IMR-90 (cell line): ENCODE measurements around the gene FBXO33. TPM values are rescaled to one million over a fixed set of nuclear protein-coding genes. Genes with fewer than 3 reads are reported as not detected.

Experiments
- ATAC-seq: fragments of 200-7000 bp; cut with Tn5 transposase; 2 replicates; pipeline ENCODE4 v1.9.1; 2020; ENCODE audit warnings: low read depth, mild to moderate bottlenecking, moderate library complexity
- BruUV-seq: library from RNA; stranded (reverse); fragments of 400-500 nt; replicated peaks from 2 replicates; lab custom pipeline; 2021; lab: Mats Ljungman, UMichigan
- CTCF ChIA-PET: fragments of 300-600 bp; formaldehyde crosslinking; extraction: SDS; loops from one replicate; lab custom pipeline; 2021; ENCODE audit warnings: antibody characterized with exemption; lab: Yijun Ruan, JAX
- POLR2A ChIA-PET: fragments of 300-600 bp; sonication (Branson Sonifier 250); formaldehyde crosslinking; loops from one replicate; lab custom pipeline; 2022; ENCODE audit warnings: antibody characterized with exemption; ENCODE audit not compliant: unreplicated experiment; lab: Charles Lee
- DNase-seq: peaks from one replicate; pipeline ENCODE4 v3.0.0; 2013
- H2AFZ ChIP-seq: replicated peaks from 2 replicates; pipeline ENCODE3; 2013; ENCODE audit warnings: low read length, mild to moderate bottlenecking; ENCODE audit not compliant: poor library complexity
- H2AK5ac ChIP-seq: 2 replicates; pipeline ENCODE4 v1.6.1; 2013; ENCODE audit warnings: low read depth, low read length, inconsistent platforms
- H2AK9ac ChIP-seq: replicated peaks from 2 replicates; pipeline ENCODE3; 2013; ENCODE audit warnings: mild to moderate bottlenecking, low read depth, low read length, moderate library complexity; ENCODE audit not compliant: poor library complexity
- H2BK120ac ChIP-seq: 2 replicates; pipeline ENCODE4 v1.6.1; 2013; ENCODE audit warnings: low read depth, low read length, inconsistent platforms
- H2BK15ac ChIP-seq: 3 replicates; pipeline ENCODE4 v1.6.1; 2013; ENCODE audit warnings: low read depth, low read length, inconsistent platforms
- H2BK20ac ChIP-seq: 2 replicates; pipeline ENCODE4 v1.6.1; 2013; ENCODE audit warnings: low read depth, mild to moderate bottlenecking, inconsistent platforms, low read length, moderate library complexity
- H2BK5ac ChIP-seq: 2 replicates; pipeline ENCODE4 v1.6.1; 2013; ENCODE audit warnings: mild to moderate bottlenecking, low read depth, low read length, inconsistent platforms; ENCODE audit not compliant: poor library complexity, severe bottlenecking
- H3K14ac ChIP-seq: replicated peaks from 2 replicates; pipeline ENCODE4 v1.6.1; 2013; ENCODE audit warnings: low read depth, low read length, inconsistent platforms
- H3K18ac ChIP-seq: 2 replicates; pipeline ENCODE4 v1.6.1; 2013; ENCODE audit warnings: low read depth, low read length, control low read depth
- H3K23ac ChIP-seq: 2 replicates; pipeline ENCODE4 v1.6.1; 2013; ENCODE audit warnings: low read depth, low read length, inconsistent platforms
- H3K27ac ChIP-seq: 2 replicates; pipeline ENCODE4 v1.5.1; 2013; ENCODE audit warnings: mild to moderate bottlenecking, control low read depth, low read length; ENCODE audit not compliant: insufficient read depth
- H3K27me3 ChIP-seq: 2 replicates; pipeline ENCODE4 v1.6.1; 2013; ENCODE audit warnings: low read length; ENCODE audit not compliant: control insufficient read depth, insufficient read depth
- H3K36me3 ChIP-seq: 2 replicates; pipeline ENCODE4 v1.6.1; 2013; ENCODE audit warnings: low read length, mixed read lengths; ENCODE audit not compliant: control insufficient read depth, insufficient read depth
- H3K4ac ChIP-seq: 2 replicates; pipeline ENCODE4 v1.6.1; 2013; ENCODE audit warnings: low read depth, low read length, inconsistent platforms
- H3K4me1 ChIP-seq: 2 replicates; pipeline ENCODE4 v1.6.1; 2013; ENCODE audit warnings: low read length, mixed read lengths; ENCODE audit not compliant: control insufficient read depth, insufficient read depth
- H3K4me2 ChIP-seq: 2 replicates; pipeline ENCODE4 v1.6.1; 2013; ENCODE audit warnings: low read depth, mild to moderate bottlenecking, control low read depth, low read length, moderate library complexity
- H3K4me3 ChIP-seq: 2 replicates; pipeline ENCODE4 v1.5.1; 2013; ENCODE audit warnings: low read depth, mild to moderate bottlenecking, control low read depth, low read length, moderate library complexity; ENCODE audit not compliant: insufficient read depth
- H3K56ac ChIP-seq: 2 replicates; pipeline ENCODE4 v1.6.1; 2013; ENCODE audit warnings: low read length, inconsistent platforms; ENCODE audit not compliant: insufficient read depth; ENCODE audit errors: extremely low read depth
- H3K79me1 ChIP-seq, 2 experiments: 2 replicates each; pipeline ENCODE4 v1.6.1; 2013; ENCODE audit warnings: low read length in 2 of 2, inconsistent platforms in 1 of 2, low read depth in 1 of 2
- H3K9ac ChIP-seq: 2 replicates; pipeline ENCODE4 v1.6.1; 2013; ENCODE audit warnings: low read depth, low read length, control low read depth
- H3K9me1 ChIP-seq: 2 replicates; pipeline ENCODE4 v1.6.1; 2013; ENCODE audit warnings: low read length, inconsistent platforms; ENCODE audit not compliant: insufficient read depth
- H3K9me3 ChIP-seq: 2 replicates; pipeline ENCODE4 v1.6.1; 2013; ENCODE audit warnings: low read length; ENCODE audit not compliant: control insufficient read depth, insufficient read depth
- H4K20me1 ChIP-seq: 2 replicates; pipeline ENCODE4 v1.6.1; 2013; ENCODE audit warnings: low read length, inconsistent platforms; ENCODE audit not compliant: insufficient read depth
- H4K5ac ChIP-seq: 2 replicates; pipeline ENCODE4 v1.6.1; 2013; ENCODE audit warnings: mild to moderate bottlenecking, low read depth, low read length, control low read depth
- H4K8ac ChIP-seq, 2 experiments: 2 replicates each; pipeline ENCODE4 v1.6.1; 2013; ENCODE audit warnings: low read depth in 2 of 2, low read length in 2 of 2, control low read depth in 1 of 2, inconsistent platforms in 1 of 2
- H4K91ac ChIP-seq: 2 replicates; pipeline ENCODE4 v1.6.1; 2013; ENCODE audit warnings: low read depth, low read length, inconsistent platforms; ENCODE audit not compliant: insufficient read depth
- BHLHE40 ChIP-seq: fragments of 150-350 bp; IDR thresholded peaks from 2 replicates; pipeline ENCODE4 v1.6.1; 2016; ENCODE audit warnings: mild to moderate bottlenecking, low read depth, low read length
- CEBPB ChIP-seq: IDR thresholded peaks from 2 replicates; pipeline ENCODE4 v1.6.1; 2012; ENCODE audit warnings: low read depth, low read length, improper control_type of control experiment
- CHD1 ChIP-seq: IDR thresholded peaks from 2 replicates; pipeline ENCODE4 v1.6.1; 2012; ENCODE audit warnings: low read depth, low read length, improper control_type of control experiment
- FOS ChIP-seq: fragments of 150-350 bp; IDR thresholded peaks from 2 replicates; pipeline ENCODE4 v1.6.1; 2016; ENCODE audit warnings: low read depth, low read length
- MAFK ChIP-seq: IDR thresholded peaks from 2 replicates; pipeline ENCODE4 v1.6.1; 2012; ENCODE audit warnings: low read depth, low read length, improper control_type of control experiment
- MAZ ChIP-seq: IDR thresholded peaks from 2 replicates; pipeline ENCODE4 v1.6.1; 2012; ENCODE audit warnings: low read depth, mild to moderate bottlenecking, low read length, improper control_type of control experiment, moderate library complexity, borderline replicate concordance
- MXI1 ChIP-seq: IDR thresholded peaks from 2 replicates; pipeline ENCODE4 v1.6.1; 2012; ENCODE audit warnings: low read depth, mild to moderate bottlenecking, low read length, moderate library complexity, borderline replicate concordance
- NFE2L2 ChIP-seq: fragments of 150-350 bp; IDR thresholded peaks from 2 replicates; pipeline ENCODE4 v1.6.1; 2016; ENCODE audit warnings: low read depth, mild to moderate bottlenecking, low read length
- POLR2A ChIP-seq: IDR thresholded peaks from 2 replicates; pipeline ENCODE4 v1.6.1; 2012; ENCODE audit warnings: mild to moderate bottlenecking, low read depth, low read length
- RAD21 ChIP-seq: IDR thresholded peaks from 2 replicates; pipeline ENCODE4 v1.6.1; 2012; ENCODE audit warnings: low read length, improper control_type of control experiment
- RCOR1 ChIP-seq: IDR thresholded peaks from 2 replicates; pipeline ENCODE4 v1.6.1; 2012; ENCODE audit warnings: mild to moderate bottlenecking, low read length, improper control_type of control experiment; ENCODE audit not compliant: insufficient replicate concordance
- RFX5 ChIP-seq: IDR thresholded peaks from 2 replicates; pipeline ENCODE4 v1.8.0; 2012; ENCODE audit warnings: low read depth, mild to moderate bottlenecking, low read length, moderate library complexity
- SMC3 ChIP-seq: fragments of 150-350 bp; IDR thresholded peaks from 2 replicates; pipeline ENCODE4 v1.6.1; 2016; ENCODE audit warnings: low read depth, mild to moderate bottlenecking, antibody characterized with exemption, low read length, moderate library complexity
- WGBS, 2 experiments: methylation state at CpG; one replicate each; pipeline versions ENCODE4 v1.1.5 to v1.1.7; 2013; ENCODE audit warnings: missing lambda C conversion rate in 2 of 2; ENCODE audit not compliant: insufficient read length in 1 of 2; ENCODE audit errors: extremely low coverage in 2 of 2; 5-methylcytosine and 5-hydroxymethylcytosine counted together
- dilution Hi-C: fragments of 300-500 bp; cut with HindIII; formaldehyde crosslinking; loops from one replicate; pipeline ENCODE4 v1.14.3; 2018; ENCODE audit warnings: low sequenced_read_pairs; ENCODE audit not compliant: unreplicated experiment
- in situ Hi-C: fragments of 300-500 bp; cut with MboI; formaldehyde crosslinking; loops from 3 replicates; pipeline ENCODE4 v1.14.3; 2019; ENCODE audit warnings: low sequenced_read_pairs, inconsistent platforms, mixed read lengths
- intact Hi-C: fragments of 100-400 bp; cut with micrococcal nuclease; formaldehyde crosslinking; loops from 2 replicates; pipeline ENCODE4 v1.10.0; 2022
- polyA plus RNA-seq, 3 experiments: library from polyadenylated mRNA; depleted of rRNA; stranded (reverse); fragments of >200 nt; gene quantifications; 2 replicates each; pipeline ENCODE4 v1.2.3, GENCODE V29; 2012; ENCODE audit warnings: low replicate concordance in 1 of 3
- total RNA-seq: library from RNA; depleted of rRNA; stranded (reverse); fragments of >200 nt; gene quantifications from 2 replicates; pipeline ENCODE4 v1.2.3, GENCODE V29; 2012
- TF ChIP-seq, protein P1 (sequence below): fragments of 150-350 bp; IDR thresholded peaks from 2 replicates; pipeline ENCODE4 v1.6.1; 2016; ENCODE audit warnings: low read depth, mild to moderate bottlenecking, low read length, moderate library complexity, borderline replicate concordance
- TF ChIP-seq, protein P2 (sequence below): fragments of 150-350 bp; IDR thresholded peaks from 2 replicates; pipeline ENCODE4 v1.6.1; 2017; ENCODE audit warnings: mild to moderate bottlenecking, antibody characterized with exemption, low read length, low read depth
- TF ChIP-seq, protein P3 (sequence below): conservative IDR thresholded peaks from 2 replicates; pipeline ENCODE4 v1.5.1; 2012; ENCODE audit warnings: mild to moderate bottlenecking, low read depth, low read length, improper control_type of control experiment

Gene FBXO33
- total and polyA plus RNA-seq, 2 of the 4 experiments (the other 2 are of a cell fraction) = 7.6 to 10.0 TPM

GRCh38 chr14:39452680-39453079, 20.4 kb upstream of the FBXO33 start:
- no peaks in the 10 kb centered on the region for H3K27me3 ChIP-seq
- no peaks in the 10 kb centered on the region for H3K36me3 ChIP-seq
- BruUV-seq = no TSS peak
- WGBS, 2 experiments = no CpG with 5 or more reads among the region's 2 CpGs
- POLR2A ChIA-PET = no interaction called here
- H2BK15ac ChIP-seq = no peak overlapping the region
- dilution Hi-C loops (no loop called here), intact Hi-C loops (loop anchor here (5.0 kb wide), 1 partner anchor 440 kb away; no protein-coding TSS in a partner anchor), in situ Hi-C loops (no loop called here)
- no peak overlapping the region for H3K9ac ChIP-seq
- H4K5ac ChIP-seq = no peak overlapping the region
- no peak for TF ChIP-seq BHLHE40
- no peak for TF ChIP-seq SMC3
- TF ChIP-seq MAZ = no peak
- TF ChIP-seq RFX5 = no peak
- TF ChIP-seq, protein P1, sequence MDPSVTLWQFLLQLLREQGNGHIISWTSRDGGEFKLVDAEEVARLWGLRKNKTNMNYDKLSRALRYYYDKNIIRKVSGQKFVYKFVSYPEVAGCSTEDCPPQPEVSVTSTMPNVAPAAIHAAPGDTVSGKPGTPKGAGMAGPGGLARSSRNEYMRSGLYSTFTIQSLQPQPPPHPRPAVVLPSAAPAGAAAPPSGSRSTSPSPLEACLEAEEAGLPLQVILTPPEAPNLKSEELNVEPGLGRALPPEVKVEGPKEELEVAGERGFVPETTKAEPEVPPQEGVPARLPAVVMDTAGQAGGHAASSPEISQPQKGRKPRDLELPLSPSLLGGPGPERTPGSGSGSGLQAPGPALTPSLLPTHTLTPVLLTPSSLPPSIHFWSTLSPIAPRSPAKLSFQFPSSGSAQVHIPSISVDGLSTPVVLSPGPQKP = no peak
- TF ChIP-seq, protein P2, sequence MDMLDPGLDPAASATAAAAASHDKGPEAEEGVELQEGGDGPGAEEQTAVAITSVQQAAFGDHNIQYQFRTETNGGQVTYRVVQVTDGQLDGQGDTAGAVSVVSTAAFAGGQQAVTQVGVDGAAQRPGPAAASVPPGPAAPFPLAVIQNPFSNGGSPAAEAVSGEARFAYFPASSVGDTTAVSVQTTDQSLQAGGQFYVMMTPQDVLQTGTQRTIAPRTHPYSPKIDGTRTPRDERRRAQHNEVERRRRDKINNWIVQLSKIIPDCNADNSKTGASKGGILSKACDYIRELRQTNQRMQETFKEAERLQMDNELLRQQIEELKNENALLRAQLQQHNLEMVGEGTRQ = no peak
- TF ChIP-seq CEBPB = no peak
- TF ChIP-seq FOS = no peak
- no peak for TF ChIP-seq POLR2A
- TF ChIP-seq, protein P3, sequence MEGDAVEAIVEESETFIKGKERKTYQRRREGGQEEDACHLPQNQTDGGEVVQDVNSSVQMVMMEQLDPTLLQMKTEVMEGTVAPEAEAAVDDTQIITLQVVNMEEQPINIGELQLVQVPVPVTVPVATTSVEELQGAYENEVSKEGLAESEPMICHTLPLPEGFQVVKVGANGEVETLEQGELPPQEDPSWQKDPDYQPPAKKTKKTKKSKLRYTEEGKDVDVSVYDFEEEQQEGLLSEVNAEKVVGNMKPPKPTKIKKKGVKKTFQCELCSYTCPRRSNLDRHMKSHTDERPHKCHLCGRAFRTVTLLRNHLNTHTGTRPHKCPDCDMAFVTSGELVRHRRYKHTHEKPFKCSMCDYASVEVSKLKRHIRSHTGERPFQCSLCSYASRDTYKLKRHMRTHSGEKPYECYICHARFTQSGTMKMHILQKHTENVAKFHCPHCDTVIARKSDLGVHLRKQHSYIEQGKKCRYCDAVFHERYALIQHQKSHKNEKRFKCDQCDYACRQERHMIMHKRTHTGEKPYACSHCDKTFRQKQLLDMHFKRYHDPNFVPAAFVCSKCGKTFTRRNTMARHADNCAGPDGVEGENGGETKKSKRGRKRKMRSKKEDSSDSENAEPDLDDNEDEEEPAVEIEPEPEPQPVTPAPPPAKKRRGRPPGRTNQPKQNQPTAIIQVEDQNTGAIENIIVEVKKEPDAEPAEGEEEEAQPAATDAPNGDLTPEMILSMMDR = no peak
- TF ChIP-seq MXI1 = no peak
- no peak for TF ChIP-seq RCOR1
- no peak for TF ChIP-seq MAFK
- no peak for TF ChIP-seq CHD1
- TF ChIP-seq RAD21 = no peak
- TF ChIP-seq NFE2L2 = no peak
- no peak overlapping the region for H2AK9ac ChIP-seq
- H2BK120ac ChIP-seq = no peak overlapping the region
- H4K20me1 ChIP-seq = no peaks in the 10 kb centered on the region
- H3K4me3 ChIP-seq = no peak overlapping the region
- H4K91ac ChIP-seq = no peak overlapping the region
- H3K14ac ChIP-seq = no peak overlapping the region
- H3K18ac ChIP-seq = no peak overlapping the region
- no peak overlapping the region for H3K4me2 ChIP-seq
- H3K9me3 ChIP-seq = no peaks in the 10 kb centered on the region
- H3K4me1 ChIP-seq = no peaks in the 10 kb centered on the region
- H3K79me1 ChIP-seq = no peaks in the 10 kb centered on the region
- no peak for DNase-seq
- H2AK5ac ChIP-seq = no peak overlapping the region
- H2BK20ac ChIP-seq = no peak overlapping the region
- H3K23ac ChIP-seq = no peak overlapping the region
- no peak overlapping the region for H3K56ac ChIP-seq
- H3K9me1 ChIP-seq = no peaks in the 10 kb centered on the region
- no peak overlapping the region for H3K4ac ChIP-seq
- no peak overlapping the region for H2AFZ ChIP-seq
- CTCF ChIA-PET = no interaction called here
- H3K27ac ChIP-seq = no peak overlapping the region
- H4K8ac ChIP-seq = no peak overlapping the region
- ATAC-seq = no peak
- no peak overlapping the region for H2BK5ac ChIP-seq
